HG03025 (cell line): ENCODE results near the gene ZFYVE21.
"Not testable (repeated sequence)": the region's sequence is repeated elsewhere in the genome, so short reads cannot be mapped to it uniquely, and the experiment has no call there.

Experiments used
- ATAC-seq: cut with Tn5 transposase; IDR thresholded peaks from one replicate; pipeline ENCODE4 v1.9.1; 2021; ENCODE audit warnings: mild to moderate bottlenecking, moderate library complexity; ENCODE audit not compliant: unreplicated experiment, low FRiP score

Gene ZFYVE21

GRCh38 chr14:103753774-103754173 is 38.2 kb downstream of the ZFYVE21 start:
- ATAC-seq: no peak

- ATAC-seq: no peak
These were observed 39.5 kb downstream of the ZFYVE21 start for GRCh38 chr14:103755060-103755459.

DNA sequence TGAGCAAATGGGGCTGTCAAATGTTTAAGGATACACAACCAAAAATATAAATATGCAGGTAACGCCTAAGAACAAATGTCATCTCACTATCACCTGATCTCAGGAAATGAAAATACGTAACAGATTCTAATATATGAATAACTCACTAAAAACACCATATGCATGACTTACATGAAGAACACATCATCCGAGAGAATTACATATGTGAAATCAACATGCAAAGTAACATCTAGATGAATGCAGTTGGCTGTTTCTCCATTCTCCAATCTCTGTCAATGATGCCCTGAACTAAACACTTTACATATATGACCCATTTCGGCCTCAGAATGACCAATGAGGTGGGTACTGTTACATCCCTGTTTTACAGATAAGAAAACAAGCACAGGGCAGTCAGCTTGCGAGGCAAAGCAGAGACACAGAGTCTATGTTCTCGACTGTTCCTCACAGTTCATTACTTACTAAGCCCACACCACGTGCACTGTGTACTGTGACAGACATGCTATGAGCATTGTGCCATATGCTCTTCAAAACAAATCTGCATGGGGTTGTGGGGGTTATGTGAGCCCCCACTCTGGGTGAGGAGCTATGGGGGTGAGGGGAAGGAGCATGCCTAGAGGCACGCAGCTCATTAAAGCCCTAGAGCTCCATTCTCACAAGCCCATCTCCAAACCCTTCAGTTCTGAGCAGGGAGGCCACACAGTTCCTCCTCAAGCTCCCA is 42.6 kb downstream of the ZFYVE21 start:
- ATAC-seq: no peak

- ATAC-seq: no peak
These were observed 46.4 kb downstream of the ZFYVE21 start for GRCh38 chr14:103762036-103762435.

DNA sequence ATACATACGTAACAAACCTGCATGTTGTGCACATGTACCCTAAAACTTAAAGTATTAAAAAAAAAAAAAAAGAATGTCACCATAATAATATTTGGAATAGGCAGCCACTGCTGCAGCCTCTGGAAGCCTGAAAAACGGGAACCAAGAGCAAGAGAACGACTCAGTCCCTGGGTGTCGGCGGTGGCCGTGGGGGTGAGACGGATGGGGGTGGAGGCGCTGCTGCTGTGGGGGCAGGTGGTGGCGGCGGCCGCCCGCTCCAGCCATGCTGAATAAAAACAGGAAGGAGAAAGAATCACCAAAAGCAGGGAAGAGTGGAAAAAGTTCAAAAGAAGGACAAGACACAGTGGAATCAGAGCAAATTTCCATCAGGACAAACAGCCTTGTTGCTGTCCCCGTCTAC is 46.9 kb downstream of the ZFYVE21 start:
- no peak for ATAC-seq

DNA sequence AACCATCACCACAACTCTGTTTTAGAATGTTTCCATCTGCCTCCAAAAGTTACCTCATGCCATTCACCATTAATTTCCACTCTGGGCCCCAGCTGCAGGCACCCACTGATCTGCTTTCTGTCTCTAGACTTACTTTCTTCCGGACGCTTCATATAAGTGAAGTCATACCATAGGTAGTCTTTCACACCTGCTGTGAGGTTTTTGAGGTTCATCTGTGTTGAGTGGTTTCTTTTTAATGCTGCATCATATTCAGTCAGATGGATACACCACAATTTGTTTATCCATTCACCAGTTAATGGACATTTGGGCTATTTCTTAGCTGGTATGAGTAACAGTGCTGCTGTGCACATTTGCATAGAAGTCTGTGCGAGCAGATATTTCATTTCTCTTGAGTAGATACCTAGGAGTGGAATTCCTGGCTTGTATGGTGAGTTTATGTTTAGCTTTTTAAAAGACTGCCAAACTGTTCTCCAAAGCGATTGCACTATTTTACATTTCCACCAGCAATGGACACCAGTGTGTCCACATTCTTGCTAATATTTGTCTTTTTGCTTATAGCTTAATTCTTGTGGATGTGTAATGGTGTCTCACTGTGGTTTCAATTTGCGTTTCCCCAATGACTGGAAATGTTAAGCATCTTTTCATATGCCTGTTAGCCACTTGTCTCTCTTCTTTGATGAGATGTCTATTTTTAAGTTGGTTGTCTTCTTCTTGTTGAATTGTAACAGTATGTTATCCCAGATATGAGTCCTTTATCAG is 48.3 kb downstream of the ZFYVE21 start:
- no peak for ATAC-seq

DNA sequence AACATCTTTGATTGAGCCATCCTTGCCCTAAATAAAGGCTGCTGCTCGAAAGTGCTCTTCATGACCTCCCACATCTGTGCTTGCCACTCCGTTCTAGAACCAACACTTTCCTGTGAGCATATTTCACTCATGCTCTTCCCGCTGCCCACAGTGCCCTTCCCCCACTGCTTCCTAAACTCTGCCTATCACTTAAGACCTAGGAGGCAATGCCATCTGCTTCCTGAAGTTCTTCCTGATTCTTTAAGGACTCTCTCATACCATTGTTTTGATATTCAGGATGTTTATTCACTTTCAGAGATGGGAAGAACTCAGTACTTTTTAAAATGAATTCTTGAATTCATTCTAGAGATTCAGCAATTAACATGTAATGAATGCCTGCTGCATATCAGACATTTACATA is 49.9 kb downstream of the ZFYVE21 start:
- ATAC-seq: no peak

- ATAC-seq: no peak
These were observed 51.8 kb downstream of the ZFYVE21 start for GRCh38 chr14:103767336-103767894.

DNA sequence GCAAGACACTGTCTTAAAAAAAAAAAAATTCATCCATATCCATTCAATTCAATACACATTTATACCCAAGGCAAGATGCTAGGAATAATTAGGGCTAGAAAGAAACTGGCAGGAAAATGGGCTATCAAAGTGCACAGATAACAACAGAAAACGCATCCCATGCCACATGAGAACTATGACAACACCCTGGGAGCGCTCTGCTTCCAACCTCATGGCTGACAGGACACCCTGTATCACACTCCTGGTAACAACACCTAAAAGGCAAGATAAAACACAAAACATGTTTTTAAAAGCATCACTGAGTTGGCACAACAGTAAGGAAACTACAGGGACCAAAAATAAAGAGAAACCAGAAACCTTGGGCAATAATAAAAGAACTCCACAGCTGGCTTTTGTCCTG is 54.9 kb downstream of the ZFYVE21 start:
- ATAC-seq: no peak

DNA sequence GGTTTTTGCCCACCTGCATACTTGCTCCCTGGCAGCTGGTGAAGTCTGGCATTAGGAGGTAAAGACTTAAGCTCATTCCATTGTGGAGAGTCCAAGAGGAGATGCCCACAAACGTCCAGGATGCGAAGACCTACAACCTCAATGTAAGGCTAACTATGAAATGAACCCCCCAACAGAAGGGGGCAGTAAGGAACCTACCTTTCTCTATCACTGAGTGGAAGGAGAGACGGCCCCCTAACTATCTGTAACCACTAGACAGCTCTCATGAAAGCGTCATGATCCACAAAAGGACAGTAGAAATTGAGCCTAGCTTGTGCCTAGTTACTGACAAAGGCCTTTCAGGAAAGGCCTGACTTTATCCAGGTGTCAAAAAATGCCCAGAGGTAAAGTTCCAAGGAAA is 55.3 kb downstream of the ZFYVE21 start:
- no peak for ATAC-seq

DNA sequence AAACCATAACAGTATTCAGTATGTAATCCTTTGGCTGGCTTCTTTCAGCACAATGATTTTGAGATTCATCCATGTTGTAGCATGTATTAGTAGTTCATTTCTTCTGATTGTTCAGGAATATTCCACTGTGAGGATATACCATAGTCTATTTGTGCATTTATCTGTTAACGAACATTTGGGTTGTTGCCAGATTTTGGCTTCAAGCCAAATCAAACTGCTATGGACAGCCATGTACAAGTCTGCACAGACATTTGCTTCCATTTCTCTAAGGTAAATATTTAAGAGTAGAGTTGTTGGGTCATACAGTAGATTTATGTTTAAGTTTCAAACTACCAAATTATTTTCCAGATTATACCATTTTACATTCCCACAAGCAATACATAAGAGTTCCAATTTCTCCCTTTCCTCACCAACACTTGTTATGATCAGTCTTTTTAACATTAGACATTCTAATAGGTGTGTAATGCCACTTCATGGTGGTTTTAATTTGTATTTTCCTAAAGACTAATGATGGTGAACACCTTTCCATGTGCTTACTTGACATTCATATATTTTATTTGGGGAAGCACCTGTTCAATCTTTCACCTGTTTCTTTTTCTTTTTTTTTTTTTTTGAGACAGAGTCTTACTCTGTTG is 56.6 kb downstream of the ZFYVE21 start:
- ATAC-seq: no peak

DNA sequence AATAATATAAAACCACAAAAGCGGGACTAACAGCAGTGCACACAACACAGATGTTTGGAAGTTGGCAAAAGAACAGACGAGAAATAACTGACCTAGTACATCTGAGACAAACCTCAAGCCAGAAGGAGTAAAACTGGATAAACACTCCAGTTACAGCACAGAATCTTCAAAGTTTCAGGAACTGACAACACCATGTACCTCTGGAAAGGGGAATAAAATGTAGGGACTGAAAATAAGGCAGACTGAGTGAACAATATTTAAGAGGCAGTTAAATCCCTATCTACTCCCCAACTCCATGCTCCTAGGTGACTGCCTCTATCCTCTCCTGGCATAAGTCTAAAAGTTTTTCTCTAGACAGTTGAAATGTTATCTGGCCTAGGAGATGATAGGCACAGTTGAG is 57.9 kb downstream of the ZFYVE21 start:
- ATAC-seq: no peak

DNA sequence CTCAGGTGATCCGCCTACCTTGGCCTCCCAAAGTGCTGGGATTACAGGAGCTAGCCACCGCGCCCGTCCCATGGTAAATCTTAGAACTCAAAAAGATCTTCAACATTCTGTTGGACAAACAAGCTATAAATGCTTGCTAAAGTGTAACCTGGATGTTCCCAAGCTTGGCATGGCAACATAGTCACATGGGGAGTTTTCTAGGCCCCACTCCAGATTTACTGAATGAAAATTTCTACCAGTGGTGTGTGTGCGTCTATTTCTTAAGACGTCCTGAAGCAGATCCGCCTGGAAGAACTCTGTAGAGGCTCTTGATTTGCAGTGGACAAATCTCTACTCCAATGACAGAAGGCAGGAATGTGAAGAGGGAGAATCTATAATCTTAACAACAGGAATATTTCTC is 59.9 kb downstream of the ZFYVE21 start:
- no peak for ATAC-seq

DNA sequence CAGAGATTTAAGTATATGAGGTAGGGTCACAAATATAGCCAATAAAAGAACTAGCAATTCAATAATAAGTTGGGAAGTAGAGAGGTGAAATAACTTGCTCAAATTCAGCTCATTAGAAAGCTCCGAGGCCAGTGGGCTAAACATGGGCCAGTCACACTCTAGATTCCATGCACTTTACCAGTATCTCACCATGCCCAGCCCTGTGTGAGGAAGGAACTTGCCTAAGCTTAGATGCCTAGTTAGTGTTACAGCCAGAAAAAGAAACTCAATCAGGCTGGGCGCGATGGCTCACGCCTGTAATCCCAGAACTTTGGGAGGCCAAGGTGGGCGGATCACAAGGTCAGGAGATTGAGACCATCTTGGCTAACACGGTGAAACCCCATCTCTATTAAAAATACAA is 60.7 kb downstream of the ZFYVE21 start:
- not testable (repeated sequence) for ATAC-seq

- no peak for ATAC-seq
These were observed 66.8 kb downstream of the ZFYVE21 start for GRCh38 chr14:103782376-103782775.
